Ishikawa (cell line): ENCODE measurements around the gene CFAP46.

Experiments used
- CEBPB ChIP-seq: IDR thresholded peaks from 2 replicates; pipeline ENCODE4 v1.6.1; 2012
- EGR1 ChIP-seq: IDR thresholded peaks from 2 replicates; pipeline ENCODE4 v1.6.1; 2012
- EP300 ChIP-seq: IDR thresholded peaks from 2 replicates; pipeline ENCODE4 v1.6.1; 2012; ENCODE audit warnings: borderline replicate concordance
- RAD21 ChIP-seq: IDR thresholded peaks from 2 replicates; pipeline ENCODE4 v1.6.1; 2012; ENCODE audit warnings: low read depth
- TAF1 ChIP-seq: IDR thresholded peaks from 2 replicates; pipeline ENCODE4 v1.6.1; 2012; ENCODE audit warnings: low read depth, mild to moderate bottlenecking
- TEAD4 ChIP-seq: IDR thresholded peaks from 2 replicates; pipeline ENCODE4 v1.6.1; 2012
- YY1 ChIP-seq: IDR thresholded peaks from 2 replicates; pipeline ENCODE4 v1.6.1; 2012; ENCODE audit warnings: low read depth
- ZBTB7A ChIP-seq: IDR thresholded peaks from 2 replicates; pipeline ENCODE4 v1.6.1; 2012; ENCODE audit warnings: low read depth
- TF ChIP-seq, protein P1 (sequence below): IDR thresholded peaks from 2 replicates; pipeline ENCODE4 v1.6.1; 2012

- TF ChIP-seq EP300, result no peak
- no peak for TF ChIP-seq YY1
- TF ChIP-seq RAD21, result no peak
- no peak for TF ChIP-seq TAF1
- no peak for TF ChIP-seq EGR1
- TF ChIP-seq TEAD4, result no peak
- TF ChIP-seq ZBTB7A, result no peak
- TF ChIP-seq, protein P1, sequence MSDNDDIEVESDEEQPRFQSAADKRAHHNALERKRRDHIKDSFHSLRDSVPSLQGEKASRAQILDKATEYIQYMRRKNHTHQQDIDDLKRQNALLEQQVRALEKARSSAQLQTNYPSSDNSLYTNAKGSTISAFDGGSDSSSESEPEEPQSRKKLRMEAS, result no peak
- no peak for TF ChIP-seq CEBPB
Measured at GRCh38 chr10:132790934-132791829, 151.2 kb downstream of the CFAP46 start.
